ENCODE results near the gene ERVV-1.
"Not testable (repeated sequence)": the region's sequence is repeated elsewhere in the genome, so short reads cannot be mapped to it uniquely, and the experiment has no call there.

Gene ERVV-1

GRCh38 chr19:53019684-53020083 lies 6.0 kb downstream of the ERVV-1 start:
- DNase-seq, result no peak

DNA sequence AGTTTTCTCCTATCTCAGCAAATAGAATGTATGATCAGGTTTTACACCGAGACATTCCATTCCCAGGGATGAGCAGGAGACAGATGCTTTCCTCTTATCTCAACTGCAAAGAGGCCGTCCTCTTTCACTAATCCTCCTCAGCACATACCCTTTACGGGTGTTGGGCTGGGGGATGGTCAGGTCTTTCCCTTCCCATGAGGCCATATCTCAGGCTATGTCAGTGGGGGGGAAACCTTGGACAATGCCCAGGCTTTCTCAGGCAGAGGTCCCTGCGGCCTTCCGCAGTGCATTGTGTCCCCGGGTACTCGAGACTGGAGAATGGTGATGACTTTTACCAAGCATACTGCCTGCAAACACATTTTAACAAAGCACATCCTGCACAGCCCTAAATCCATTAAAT lies 14.6 kb downstream of the ERVV-1 start:
- not testable (repeated sequence) for DNase-seq

- DNase-seq, result no peak
These were observed 20.3 kb downstream of the ERVV-1 start for GRCh38 chr19:53034054-53034453.

- DNase-seq, result no peak
These were observed 21.4 kb downstream of the ERVV-1 start for GRCh38 chr19:53034948-53035675.

DNA sequence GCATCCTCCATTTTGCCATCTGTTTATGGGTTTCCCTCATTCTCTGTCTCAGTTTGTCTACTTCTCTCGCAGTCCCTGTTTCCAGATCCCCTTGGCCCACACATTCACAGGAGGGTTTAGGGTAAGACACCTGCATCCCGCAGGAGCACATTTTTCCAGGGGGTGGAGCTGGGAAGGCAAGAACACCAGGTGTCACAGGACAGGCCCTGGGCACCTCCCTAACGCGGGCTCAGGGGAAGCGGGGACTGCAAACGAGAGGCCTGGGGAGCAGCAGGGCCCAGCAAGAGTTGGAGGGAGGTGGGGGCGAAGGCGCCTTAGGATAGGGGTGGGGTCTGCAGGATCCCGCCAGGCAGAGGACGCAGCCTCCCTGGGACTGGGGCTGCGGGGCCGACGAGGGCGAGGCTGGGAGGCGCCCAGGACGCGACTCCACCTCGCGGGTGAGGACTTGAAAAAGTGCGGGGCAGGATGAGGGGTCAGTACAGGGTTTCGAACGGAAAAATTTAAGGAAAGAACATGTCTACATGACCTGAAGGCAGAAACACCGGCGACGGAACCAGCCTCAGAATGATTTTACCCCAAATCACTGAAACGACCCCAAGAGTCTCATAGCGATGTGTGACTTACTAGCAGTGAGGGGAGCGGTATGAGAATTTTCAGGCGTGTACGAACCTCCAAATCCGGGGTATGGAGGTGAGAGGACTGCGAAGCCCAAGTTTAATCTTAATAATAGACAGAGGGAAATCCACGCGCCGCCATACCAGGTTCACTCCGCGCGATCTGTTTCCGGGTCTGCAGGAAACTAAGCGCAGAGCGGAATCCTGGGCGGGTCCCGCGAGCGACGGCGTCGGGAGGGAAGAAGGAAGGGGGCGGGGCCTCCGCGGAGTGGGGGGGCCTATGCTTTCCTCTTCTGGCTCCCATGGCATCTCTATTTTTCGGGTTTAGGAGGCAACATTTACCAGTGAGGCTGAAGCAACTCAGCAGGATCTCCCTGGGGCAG lies 23.7 kb downstream of the ERVV-1 start:
- DNase-seq, result peak in 15 of 51 donors; percentile 0 to 45 (median 8)

GRCh38 chr19:53041366-53041765 lies 27.6 kb downstream of the ERVV-1 start:
- DNase-seq, result no peak

DNA sequence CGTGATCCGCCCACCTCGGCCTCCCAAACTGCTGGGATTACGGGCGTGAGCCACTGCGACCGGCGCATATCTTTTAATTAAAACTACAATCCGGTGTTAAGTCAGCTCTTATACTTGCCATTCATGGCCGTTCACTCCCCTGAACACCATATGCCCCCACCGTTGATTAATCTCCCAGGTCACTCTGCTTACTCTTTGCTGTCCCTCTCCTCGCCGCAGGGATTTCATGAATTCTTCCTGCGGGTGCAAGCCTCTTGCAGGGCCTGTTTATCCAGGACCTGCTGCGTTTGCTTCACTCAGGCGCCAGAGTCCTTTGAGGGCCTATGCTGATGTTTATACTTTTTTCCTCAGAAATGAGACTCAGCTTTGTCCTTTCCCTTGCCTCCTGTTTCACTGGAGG lies 31.8 kb downstream of the ERVV-1 start:
- no peak for DNase-seq

DNA sequence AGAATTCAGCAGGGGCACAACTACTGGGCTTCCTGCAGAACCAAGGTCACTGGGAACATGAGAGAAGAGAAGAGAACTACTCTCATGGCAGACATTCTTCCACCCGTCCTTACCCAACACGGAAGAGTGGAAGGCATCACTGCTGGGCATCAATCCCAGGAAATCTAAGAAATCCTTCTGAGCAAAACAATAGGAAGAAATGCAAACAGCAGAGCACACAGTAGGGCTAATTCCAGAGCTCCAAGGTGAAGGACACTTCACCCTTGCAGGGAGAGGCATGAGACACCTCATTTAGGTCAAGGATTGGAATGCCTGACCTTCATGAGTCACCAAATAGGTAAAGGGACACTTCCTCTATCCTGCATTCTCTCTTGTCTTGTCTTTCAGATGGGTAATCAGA lies 33.7 kb downstream of the ERVV-1 start:
- DNase-seq, result no peak

DNA sequence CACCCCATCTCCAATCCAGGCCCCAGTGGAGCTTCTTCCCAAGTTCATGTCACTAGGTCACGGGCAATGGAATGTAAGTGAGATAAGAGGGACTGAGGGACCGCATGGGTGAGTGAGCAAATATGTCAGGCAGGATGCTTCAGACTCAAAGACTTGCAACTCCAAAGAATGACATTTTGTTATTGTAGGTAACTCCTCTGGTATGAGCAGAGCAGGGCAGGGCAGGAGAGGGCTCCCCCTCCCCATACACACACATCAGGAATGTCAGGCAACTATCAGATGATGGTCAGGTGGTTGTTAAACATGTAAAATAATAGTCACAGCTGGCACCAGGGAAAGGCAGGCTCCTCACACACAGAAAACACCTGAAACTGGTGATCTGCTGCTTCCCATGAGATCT lies 41.4 kb downstream of the ERVV-1 start:
- no peak for DNase-seq

DNA sequence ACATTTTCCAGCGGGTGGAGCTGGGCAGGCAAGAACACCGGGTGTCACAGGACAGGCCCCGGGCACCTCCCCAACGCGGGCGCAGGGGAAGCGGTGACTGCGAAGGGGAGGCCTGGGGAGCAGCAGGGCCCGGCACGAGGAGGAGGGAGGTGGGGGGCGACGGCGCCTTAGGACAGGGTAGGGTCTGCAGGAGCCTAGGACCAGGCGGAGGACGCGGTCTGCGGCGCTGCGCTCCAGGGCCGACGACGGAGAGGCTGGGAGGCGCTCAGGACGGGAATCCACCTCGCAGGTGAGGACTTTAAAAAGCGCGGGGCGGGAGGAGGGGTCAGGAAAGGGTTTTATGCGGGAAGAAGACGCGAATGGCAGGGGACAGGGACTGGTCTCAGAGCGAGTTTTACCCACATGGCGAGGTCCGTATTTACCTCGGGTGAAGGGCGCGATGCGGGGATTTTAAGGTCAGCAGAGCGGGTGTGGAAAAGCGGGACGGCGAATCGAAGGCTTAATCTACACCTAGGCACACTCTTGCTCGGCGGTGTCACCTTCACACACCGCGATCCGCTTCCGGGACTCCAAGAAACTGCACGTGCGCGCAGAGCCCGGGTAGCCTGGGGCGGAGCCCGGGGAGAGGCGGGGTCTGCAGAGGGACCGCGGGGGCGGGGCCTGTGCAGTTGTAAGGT lies 44.3 kb downstream of the ERVV-1 start:
- DNase-seq, result peak in 2 of 51 donors; percentile 4 to 6

Measured in hypothalamus (tissue), 51 donors.